ENCODE data around the gene SCTR. TPM values are rescaled to one million over a fixed set of nuclear protein-coding genes. Genes with fewer than 3 reads are reported as not detected.

The SCTR gene
- not detected in 2 replicates for total RNA-seq (ENCODE audit: low replicate concordance)

GRCh38 chr2:119523952-119524694 is at the start of gene SCTR:
TSS of gene SCTR (minus strand) at chr2:119524483. CDS start at chr2:119524226, 257 bp downstream.
- Histone ChIP-seq H3F3A (ENCODE audit: low read depth) (no peaks in the 10 kb centered on the region), H3K9ac (no peak within 1 kb of the TSS), H3K79me2 (ENCODE audit: low read depth) (no peaks in the 10 kb centered on the region), H3K4me2 (peak within 1 kb of the TSS; percentile 80), H3K27me3 (peaks cover 65% of the 10 kb centered on the region), H3K9me3 (ENCODE audit: low read depth) (no peaks in the 10 kb centered on the region), H2AFZ (replicated peaks) (peak within 1 kb of the TSS; percentile 84), H3K4me1 (no peaks in the 10 kb centered on the region), H3K36me3 (no peaks in the 10 kb centered on the region), H3K27ac (no peak within 1 kb of the TSS), H4K20me1 (ENCODE audit: low read depth) (no peaks in the 10 kb centered on the region), H3K4me3 (peak within 1 kb of the TSS; percentile 51)
- Mint-ChIP-seq H3K27ac (no peak within 1 kb of the TSS), H3K27me3 (ENCODE audit: insufficient read depth, low read depth) (peaks cover 44% of the 10 kb centered on the region), H3K4me3 (peak within 1 kb of the TSS; percentile 80), H3K36me3 (no peaks in the 10 kb centered on the region), H3K9me3 (peaks cover 8% of the 10 kb centered on the region), H3K4me1 (peaks cover 18% of the 10 kb centered on the region)
- TF ChIP-seq EZH2 (IDR thresholded peaks at IDR 0.05) = peak; percentile 73
- TF ChIP-seq CTCF (IDR thresholded peaks at IDR 0.05) = no peak
- peak; percentile 63 for TF ChIP-seq EZH2phosphoT487 (IDR thresholded peaks at IDR 0.05)
- DNase-seq (ENCODE audit: low spot score) = peak; percentile 77

GRCh38 chr2:119567292-119567691 is 43.0 kb upstream of the SCTR start:
- H3K4me3 Mint-ChIP-seq = no peak overlapping the region
- Histone ChIP-seq H3K9me3 (ENCODE audit: low read depth) (no peaks in the 10 kb centered on the region), H3K36me3 (no peaks in the 10 kb centered on the region), H3K27me3 (no peaks in the 10 kb centered on the region), H3F3A (ENCODE audit: low read depth) (no peaks in the 10 kb centered on the region), H3K4me3 (no peak overlapping the region), H3K9ac (no peak overlapping the region), H2AFZ (replicated peaks) (no peak overlapping the region), H3K4me2 (no peak overlapping the region), H3K27ac (no peak overlapping the region), H3K79me2 (ENCODE audit: low read depth) (no peaks in the 10 kb centered on the region), H3K4me1 (no peaks in the 10 kb centered on the region), H4K20me1 (ENCODE audit: low read depth) (no peaks in the 10 kb centered on the region)
- H3K36me3 Mint-ChIP-seq = peaks cover 12% of the 10 kb centered on the region
- DNase-seq (ENCODE audit: low spot score) = no peak
- H3K9me3 Mint-ChIP-seq = peaks cover 12% of the 10 kb centered on the region
- H3K27me3 Mint-ChIP-seq (ENCODE audit: insufficient read depth, low read depth) = peaks cover 4% of the 10 kb centered on the region
- H3K27ac Mint-ChIP-seq = no peak overlapping the region
- no peak for TF ChIP-seq CTCF (IDR thresholded peaks at IDR 0.05)
- TF ChIP-seq EZH2phosphoT487 (IDR thresholded peaks at IDR 0.05) = no peak
- TF ChIP-seq EZH2 (IDR thresholded peaks at IDR 0.05) = no peak
- no peaks in the 10 kb centered on the region for H3K4me1 Mint-ChIP-seq

DNA sequence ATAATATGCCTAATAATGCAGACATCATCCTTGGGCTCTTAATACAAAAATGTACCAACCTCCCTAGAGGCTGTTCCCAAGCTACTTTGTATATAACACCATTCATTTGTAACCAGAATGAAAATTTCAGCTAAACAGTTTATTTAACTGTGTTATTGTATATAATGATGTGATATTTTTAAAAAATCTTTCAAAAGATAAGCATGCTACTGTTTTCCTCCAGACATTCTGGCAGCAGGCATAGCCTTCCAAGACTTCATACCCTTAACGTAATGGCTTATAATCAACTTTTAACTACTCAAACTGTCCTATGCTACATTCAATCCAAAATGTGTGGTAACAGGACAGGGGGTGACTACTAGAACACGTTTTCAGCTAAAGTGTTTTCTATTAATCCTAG is 41.2 kb upstream of the SCTR start:
- Mint-ChIP-seq H3K4me1 (no peaks in the 10 kb centered on the region), H3K4me3 (no peak overlapping the region), H3K9me3 (peaks cover 12% of the 10 kb centered on the region), H3K36me3 (peaks cover 12% of the 10 kb centered on the region), H3K27me3 (ENCODE audit: insufficient read depth, low read depth) (peaks cover 4% of the 10 kb centered on the region), H3K27ac (no peak overlapping the region)
- no peak for DNase-seq (ENCODE audit: low spot score)
- no peak overlapping the region for H3K27ac ChIP-seq
- H3K4me2 ChIP-seq = no peak overlapping the region
- no peaks in the 10 kb centered on the region for H3K36me3 ChIP-seq
- H4K20me1 ChIP-seq (ENCODE audit: low read depth) = no peaks in the 10 kb centered on the region
- H3K27me3 ChIP-seq = no peaks in the 10 kb centered on the region
- H3K4me3 ChIP-seq = no peak overlapping the region
- TF ChIP-seq EZH2 (IDR thresholded peaks at IDR 0.05) (no peak), EZH2phosphoT487 (IDR thresholded peaks at IDR 0.05) (no peak), CTCF (IDR thresholded peaks at IDR 0.05) (no peak)
- no peaks in the 10 kb centered on the region for H3K79me2 ChIP-seq (ENCODE audit: low read depth)
- no peak overlapping the region for H2AFZ ChIP-seq (replicated peaks)
- H3K9me3 ChIP-seq (ENCODE audit: low read depth) = no peaks in the 10 kb centered on the region
- no peaks in the 10 kb centered on the region for H3K4me1 ChIP-seq
- H3K9ac ChIP-seq = no peak overlapping the region
- no peaks in the 10 kb centered on the region for H3F3A ChIP-seq (ENCODE audit: low read depth)
